Stimulated activated CD4-positive, alpha-beta T cell treated with anti-CD3 and anti-CD28 coated beads, Interleukin-1b, Interleukin-23, amount 100 ng/mL, for 48 hours (primary cell): ENCODE data around the gene WDR33.

ENCODE experiments used
- DNase-seq: peaks from one replicate; pipeline ENCODE4 v3.0.0-alpha.2; 2020

WDR33 gene

GRCh38 chr2:127685410-127686080, 125.4 kb downstream of the WDR33 start:
- no peak for DNase-seq

- DNase-seq: no peak
Measured at GRCh38 chr2:127683757-127684156, 127.2 kb downstream of the WDR33 start.

GRCh38 chr2:127683056-127683455, 127.9 kb downstream of the WDR33 start:
- no peak for DNase-seq

GRCh38 chr2:127681976-127682857, 128.8 kb downstream of the WDR33 start:
- DNase-seq: no peak

- DNase-seq: no peak
Measured at GRCh38 chr2:127681288-127681804, 129.6 kb downstream of the WDR33 start.

GRCh38 chr2:127680706-127681287, 130.2 kb downstream of the WDR33 start:
- no peak for DNase-seq

- no peak for DNase-seq
Measured at GRCh38 chr2:127679680-127680361, 131.2 kb downstream of the WDR33 start.

GRCh38 chr2:127678991-127679390, 132.0 kb downstream of the WDR33 start:
- DNase-seq: no peak

GRCh38 chr2:127678531-127678930, 132.4 kb downstream of the WDR33 start:
- no peak for DNase-seq

- no peak for DNase-seq
Measured at GRCh38 chr2:127676906-127677305, 134.1 kb downstream of the WDR33 start.

- no peak for DNase-seq
Measured at GRCh38 chr2:127675331-127676261, 135.4 kb downstream of the WDR33 start, which contains the start of gene LIMS2. TSS of gene LIMS2 (minus strand) at chr2:127675530. CDS start at chr2:127675024, 506 bp downstream.

GRCh38 chr2:127674241-127675209, 136.4 kb downstream of the WDR33 start:
- no peak for DNase-seq

GRCh38 chr2:127673291-127674069, 137.5 kb downstream of the WDR33 start:
- no peak for DNase-seq

- DNase-seq: no peak
Measured at GRCh38 chr2:127672341-127673224, 138.4 kb downstream of the WDR33 start.

GRCh38 chr2:127671557-127672302, 139.2 kb downstream of the WDR33 start:
- DNase-seq: no peak

- no peak for DNase-seq
Measured at GRCh38 chr2:127670957-127671290, 140.0 kb downstream of the WDR33 start.

- DNase-seq: no peak
Measured at GRCh38 chr2:127670055-127670956, 140.7 kb downstream of the WDR33 start.
